OCI-LY3 (cell line): Measurements from ENCODE around the gene GPAT3.

Source experiments
- CTCF ChIP-seq: fragments of 200-600, 300-600 bp; sonication (generic); IDR thresholded peaks from 2 replicates; pipeline ENCODE4 v1.5.1; 2014; ENCODE audit warnings: antibody characterized with exemption, low read length, low read depth
- EZH2phosphoT487 ChIP-seq: fragments of 200-600 bp; shearing (Covaris generic); IDR thresholded peaks from 2 replicates; pipeline ENCODE4 v1.6.1; 2018; ENCODE audit warnings: antibody characterized with exemption, mixed run types, low read depth

GRCh38 chr4:83498187-83498586 is 37.7 kb upstream of the GPAT3 start:
- TF ChIP-seq CTCF (no peak), EZH2phosphoT487 (no peak)
